Breast epithelium (tissue), 4 donors: ENCODE results near the gene RMP24.

Source experiments
- DNase-seq, 2 donors: peaks; one replicate each; pipeline ENCODE4 v3.0.0-alpha.2; 2019; ENCODE audit warnings: low spot score in 2 of 2
- H3K27ac ChIP-seq, 2 donors: fragments of 200-600 bp; sonication (generic) in 1 of 2; one replicate each; pipeline ENCODE4 v1.5.1; 2016 to 2019; ENCODE audit warnings: mild to moderate bottlenecking in 1 of 2
- H3K27me3 ChIP-seq, 2 donors: fragments of 200-600 bp; sonication (generic) in 1 of 2; one replicate each; pipeline versions ENCODE4 v1.5.1 to v1.6.0; 2017 to 2019; ENCODE audit warnings: control low read depth in 1 of 2, mild to moderate bottlenecking in 1 of 2
- H3K36me3 ChIP-seq: fragments of 200-600 bp; one replicate; pipeline ENCODE4 v1.5.1; 2019
- H3K4me1 ChIP-seq, 2 donors: fragments of 200-600 bp; sonication (generic); one replicate each; pipeline ENCODE4 v1.5.1; 2016 to 2019; ENCODE audit warnings: control low read depth in 1 of 2
- H3K4me3 ChIP-seq, 3 donors: fragments of 200-600 bp; sonication (generic); 1 replicate in 2 of 3; 2 replicates in 1 of 3; pipeline ENCODE4 v1.5.1; 2016 to 2019; ENCODE audit warnings: mild to moderate bottlenecking in 3 of 3, moderate library complexity in 2 of 3
- H3K9me3 ChIP-seq, 2 donors: fragments of 200-600 bp; sonication (generic) in 1 of 2; one replicate each; pipeline ENCODE4 v1.5.1; 2016 to 2019; ENCODE audit warnings: control low read depth in 1 of 2
- POLR2A ChIP-seq: fragments of 450-650 bp; IDR thresholded peaks from one replicate; pipeline ENCODE4 v1.6.1; 2016; ENCODE audit warnings: antibody characterized with exemption, mild to moderate bottlenecking, moderate library complexity
- POLR2AphosphoS5 ChIP-seq, 3 donors: sonication (generic); formaldehyde crosslinking; IDR thresholded peaks; one replicate each; pipeline ENCODE4 v1.6.1; 2017; ENCODE audit warnings: antibody characterized with exemption in 3 of 3
- intact Hi-C: fragments of 100-400 bp; cut with DNase I; formaldehyde crosslinking; loops from one replicate; pipeline ENCODE4 v1.15.1; 2023; ENCODE audit warnings: low total_unique reads
- TF ChIP-seq, protein P1 (sequence below), 3 donors: fragments of 450-650 bp; IDR thresholded peaks; one replicate each; pipeline ENCODE4 v1.5.1; 2016 to 2017; ENCODE audit warnings: antibody characterized with exemption in 3 of 3, mild to moderate bottlenecking in 3 of 3, moderate library complexity in 3 of 3

Gene RMP24

DNA sequence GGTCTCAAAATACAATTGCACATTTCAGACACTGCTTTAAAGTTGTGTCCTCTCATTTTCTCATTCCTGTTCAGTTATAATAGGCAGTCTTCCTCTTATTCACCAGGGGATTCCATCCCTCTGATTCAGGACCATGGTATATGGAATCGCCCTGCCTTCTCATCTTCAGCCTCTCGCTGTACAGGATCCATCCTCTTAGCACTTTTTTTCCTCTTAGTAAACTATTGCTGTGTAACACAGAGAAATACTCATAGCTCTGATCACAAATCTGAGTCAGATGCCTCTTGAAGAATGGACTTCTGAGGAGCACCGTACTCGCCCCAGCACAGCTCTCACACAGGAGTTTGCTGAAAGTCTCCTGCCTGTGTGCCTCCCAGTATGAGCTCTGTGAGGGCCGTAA is 11.3 kb downstream of the RMP24 start:
- Histone ChIP-seq H3K27ac (no peak overlapping the region), H3K4me3 (no peak overlapping the region), H3K9me3 (no peaks in the 10 kb centered on the region), H3K36me3 (no peaks in the 10 kb centered on the region), H3K4me1 (no peaks in the 10 kb centered on the region), H3K27me3 (no peaks in the 10 kb centered on the region)
- intact Hi-C loops: no loop called here
- TF ChIP-seq POLR2AphosphoS5 (IDR thresholded peaks at IDR 0.05): no peak
- TF ChIP-seq, protein P1, sequence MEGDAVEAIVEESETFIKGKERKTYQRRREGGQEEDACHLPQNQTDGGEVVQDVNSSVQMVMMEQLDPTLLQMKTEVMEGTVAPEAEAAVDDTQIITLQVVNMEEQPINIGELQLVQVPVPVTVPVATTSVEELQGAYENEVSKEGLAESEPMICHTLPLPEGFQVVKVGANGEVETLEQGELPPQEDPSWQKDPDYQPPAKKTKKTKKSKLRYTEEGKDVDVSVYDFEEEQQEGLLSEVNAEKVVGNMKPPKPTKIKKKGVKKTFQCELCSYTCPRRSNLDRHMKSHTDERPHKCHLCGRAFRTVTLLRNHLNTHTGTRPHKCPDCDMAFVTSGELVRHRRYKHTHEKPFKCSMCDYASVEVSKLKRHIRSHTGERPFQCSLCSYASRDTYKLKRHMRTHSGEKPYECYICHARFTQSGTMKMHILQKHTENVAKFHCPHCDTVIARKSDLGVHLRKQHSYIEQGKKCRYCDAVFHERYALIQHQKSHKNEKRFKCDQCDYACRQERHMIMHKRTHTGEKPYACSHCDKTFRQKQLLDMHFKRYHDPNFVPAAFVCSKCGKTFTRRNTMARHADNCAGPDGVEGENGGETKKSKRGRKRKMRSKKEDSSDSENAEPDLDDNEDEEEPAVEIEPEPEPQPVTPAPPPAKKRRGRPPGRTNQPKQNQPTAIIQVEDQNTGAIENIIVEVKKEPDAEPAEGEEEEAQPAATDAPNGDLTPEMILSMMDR (IDR thresholded peaks at IDR 0.05): no peak
- no peak for TF ChIP-seq POLR2A
- no peak for DNase-seq

DNA sequence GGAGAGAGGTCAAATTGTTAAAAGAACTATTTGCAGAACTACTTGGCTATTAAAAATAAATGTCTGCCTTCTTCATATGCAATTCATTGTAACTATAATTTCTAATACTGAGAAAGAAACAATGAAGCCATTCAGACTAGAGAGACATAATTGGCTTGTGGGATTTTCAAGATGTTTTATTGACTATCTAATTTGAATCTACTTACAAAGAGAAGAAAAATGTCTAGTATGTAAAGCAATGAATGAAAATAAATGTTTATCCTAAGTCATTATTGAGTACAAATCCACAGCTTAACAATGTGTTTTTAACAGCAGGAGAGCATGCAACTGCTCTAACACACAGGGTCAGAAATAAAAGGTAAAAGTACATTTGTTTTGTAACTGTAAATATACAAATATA is 19.2 kb downstream of the RMP24 start:
- no peak overlapping the region for H3K27ac ChIP-seq
- no peak for DNase-seq
- H3K27me3 ChIP-seq: no peaks in the 10 kb centered on the region
- no peak overlapping the region for H3K4me3 ChIP-seq
- TF ChIP-seq POLR2A: no peak
- TF ChIP-seq POLR2AphosphoS5 (IDR thresholded peaks at IDR 0.05): no peak
- TF ChIP-seq, protein P1 (IDR thresholded peaks at IDR 0.05): no peak
- H3K4me1 ChIP-seq: no peaks in the 10 kb centered on the region
- H3K9me3 ChIP-seq: no peaks in the 10 kb centered on the region
- H3K36me3 ChIP-seq: no peaks in the 10 kb centered on the region
- intact Hi-C loops: no loop called here

DNA sequence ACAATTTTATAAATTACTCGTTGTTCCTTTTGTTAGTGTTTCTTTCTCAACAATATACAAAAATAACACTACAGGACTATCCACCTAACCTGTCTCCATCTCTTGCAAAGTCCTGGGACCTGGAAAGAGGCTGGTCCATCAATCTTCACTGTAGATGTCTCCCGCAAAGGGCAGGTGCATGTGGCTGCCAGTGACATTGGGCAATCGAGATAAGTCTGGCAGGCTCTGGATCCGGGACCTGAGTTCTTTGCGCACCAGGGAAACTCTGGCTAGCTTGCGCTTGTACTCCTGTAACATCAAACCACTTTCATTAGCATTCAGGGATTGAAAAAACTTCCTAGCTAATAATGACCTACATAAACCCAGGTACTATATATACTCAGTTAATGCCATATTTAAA is 20.5 kb downstream of the RMP24 start:
- no peak overlapping the region for H3K27ac ChIP-seq
- H3K36me3 ChIP-seq: no peaks in the 10 kb centered on the region
- TF ChIP-seq, protein P1 (IDR thresholded peaks at IDR 0.05): no peak
- TF ChIP-seq POLR2AphosphoS5 (IDR thresholded peaks at IDR 0.05): no peak
- TF ChIP-seq POLR2A: no peak
- no peaks in the 10 kb centered on the region for H3K9me3 ChIP-seq
- H3K27me3 ChIP-seq: no peaks in the 10 kb centered on the region
- no peaks in the 10 kb centered on the region for H3K4me1 ChIP-seq
- no peak overlapping the region for H3K4me3 ChIP-seq
- intact Hi-C loops: no loop called here
- no peak for DNase-seq

DNA sequence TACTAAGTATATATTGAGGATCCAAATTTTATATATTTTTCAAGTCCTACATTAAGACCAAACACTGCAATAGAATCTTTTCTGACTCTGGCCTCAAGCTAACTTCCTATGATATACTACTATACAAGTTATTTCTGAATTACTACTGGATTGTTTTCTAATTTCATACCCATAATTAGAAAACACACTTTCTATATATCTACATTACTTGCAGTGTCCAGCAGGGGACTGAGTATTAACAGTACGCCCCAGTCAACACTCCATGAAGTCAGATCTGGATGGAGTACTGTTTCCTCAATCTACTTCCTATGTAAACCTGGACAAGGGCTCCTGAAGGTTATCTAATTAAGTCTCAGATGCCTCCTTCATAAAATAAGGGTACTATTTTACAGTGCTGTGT is 26.5 kb downstream of the RMP24 start:
- no peak for DNase-seq
- intact Hi-C loops: no loop called here
- Histone ChIP-seq H3K4me3 (no peak overlapping the region), H3K27me3 (no peaks in the 10 kb centered on the region), H3K27ac (no peak overlapping the region), H3K9me3 (no peaks in the 10 kb centered on the region), H3K4me1 (no peaks in the 10 kb centered on the region), H3K36me3 (no peaks in the 10 kb centered on the region)
- TF ChIP-seq, protein P1 (IDR thresholded peaks at IDR 0.05): peak in 1 of 3 donors; percentile 11
- TF ChIP-seq POLR2AphosphoS5 (IDR thresholded peaks at IDR 0.05): no peak
- no peak for TF ChIP-seq POLR2A

DNA sequence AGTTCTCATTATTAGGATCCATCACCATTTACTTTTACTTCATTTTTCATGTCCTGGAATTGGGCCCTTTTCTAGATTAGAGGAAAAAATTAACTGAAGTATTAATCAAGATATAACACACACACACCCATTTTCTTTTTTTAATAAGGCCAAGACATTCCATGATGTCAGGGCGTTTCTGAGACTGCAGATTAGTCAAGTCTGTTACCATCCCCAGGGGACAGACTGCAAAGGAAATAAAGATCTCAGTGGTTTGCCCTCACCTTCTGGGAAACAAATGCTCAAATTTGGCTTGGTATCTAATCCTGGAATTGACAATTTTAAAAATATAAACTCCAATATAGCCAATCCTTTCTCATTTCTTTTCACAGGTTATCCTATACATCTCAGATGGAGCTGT is 27.4 kb downstream of the RMP24 start:
- TF ChIP-seq POLR2A: no peak
- no peak for TF ChIP-seq POLR2AphosphoS5 (IDR thresholded peaks at IDR 0.05)
- TF ChIP-seq, protein P1 (IDR thresholded peaks at IDR 0.05): no peak
- no peak overlapping the region for H3K4me3 ChIP-seq
- no peaks in the 10 kb centered on the region for H3K9me3 ChIP-seq
- intact Hi-C loops: no loop called here
- no peaks in the 10 kb centered on the region for H3K27me3 ChIP-seq
- no peak for DNase-seq
- H3K36me3 ChIP-seq: no peaks in the 10 kb centered on the region
- H3K4me1 ChIP-seq: no peaks in the 10 kb centered on the region
- no peak overlapping the region for H3K27ac ChIP-seq
